Transverse colon (tissue), 4 donors: Measurements from ENCODE around the gene RANGRF.

Experiments
- CTCF ChIP-seq, 5 experiments: fragments of 200-600 bp in 3 of 5; fragments of 450-650 bp in 2 of 5; sonication (generic) in 3 of 5; IDR thresholded peaks; 1 replicate in 2 of 5; 2 replicates in 3 of 5; pipeline ENCODE4 v1.5.1; 2016 to 2017; ENCODE audit warnings: antibody characterized with exemption in 5 of 5, inconsistent platforms in 3 of 5, mild to moderate bottlenecking in 2 of 5, moderate library complexity in 1 of 5
- POLR2A ChIP-seq: fragments of 450-650 bp; IDR thresholded peaks from one replicate; pipeline ENCODE4 v1.6.1; 2016; ENCODE audit warnings: antibody characterized with exemption, mild to moderate bottlenecking, moderate library complexity
- POLR2AphosphoS5 ChIP-seq, 3 donors: sonication (generic); formaldehyde crosslinking; IDR thresholded peaks; one replicate each; pipeline ENCODE4 v1.6.1; 2016; ENCODE audit warnings: antibody characterized with exemption in 3 of 3

GRCh38 chr17:8294361-8294760 is 5.9 kb downstream of the RANGRF start:
- no peak for TF ChIP-seq CTCF (IDR thresholded peaks at IDR 0.05)
- TF ChIP-seq POLR2AphosphoS5 (IDR thresholded peaks at IDR 0.05): no peak
- TF ChIP-seq POLR2A: no peak
